Measurements from ENCODE around the gene CENATAC. TPM values are rescaled to one million over a fixed set of nuclear protein-coding genes. Genes with fewer than 3 reads are reported as not detected.

The CENATAC gene
- total RNA-seq, 1 donor = 34.5 TPM

- no peak for DNase-seq (ENCODE audit: low read depth)
- no peak overlapping the region for H3K4me3 ChIP-seq (ENCODE audit: low read depth, low read length)
- TF ChIP-seq CTCF (IDR thresholded peaks at IDR 0.05; ENCODE audit: insufficient read depth, low read depth, low read length) = no peak
These were observed 23.7 kb downstream of the CENATAC start for GRCh38 chr11:119021631-119022030.

GRCh38 chr11:119023741-119024140, 25.8 kb downstream of the CENATAC start:
- no peak for TF ChIP-seq CTCF (IDR thresholded peaks at IDR 0.05; ENCODE audit: insufficient read depth, low read depth, low read length)
- no peak for DNase-seq (ENCODE audit: low read depth)
- H3K4me3 ChIP-seq (ENCODE audit: low read depth, low read length) = no peak overlapping the region

- H3K4me3 ChIP-seq (ENCODE audit: low read depth, low read length) = no peak overlapping the region
- peak; percentile 22 for DNase-seq (ENCODE audit: low read depth)
- TF ChIP-seq CTCF (IDR thresholded peaks at IDR 0.05; ENCODE audit: insufficient read depth, low read depth, low read length) = no peak
These were observed 26.6 kb downstream of the CENATAC start for GRCh38 chr11:119024430-119025098.

GRCh38 chr11:119025099-119025473, 27.1 kb downstream of the CENATAC start:
- no peak overlapping the region for H3K4me3 ChIP-seq (ENCODE audit: low read depth, low read length)
- no peak for TF ChIP-seq CTCF (IDR thresholded peaks at IDR 0.05; ENCODE audit: insufficient read depth, low read depth, low read length)
- no peak for DNase-seq (ENCODE audit: low read depth)

GRCh38 chr11:119025541-119025940, 27.6 kb downstream of the CENATAC start:
- no peak for TF ChIP-seq CTCF (IDR thresholded peaks at IDR 0.05; ENCODE audit: insufficient read depth, low read depth, low read length)
- no peak for DNase-seq (ENCODE audit: low read depth)
- no peak overlapping the region for H3K4me3 ChIP-seq (ENCODE audit: low read depth, low read length)

GRCh38 chr11:119025978-119026766, 28.2 kb downstream of the CENATAC start:
- TF ChIP-seq CTCF (IDR thresholded peaks at IDR 0.05; ENCODE audit: insufficient read depth, low read depth, low read length) = no peak
- no peak for DNase-seq (ENCODE audit: low read depth)
- H3K4me3 ChIP-seq (ENCODE audit: low read depth, low read length) = no peak overlapping the region
